Keratinocyte (primary cell): Measurements from ENCODE around the gene C7orf33. TPM values are rescaled to one million over a fixed set of nuclear protein-coding genes. Genes with fewer than 3 reads are reported as not detected.
"Not testable (repeated sequence)": the region's sequence is repeated elsewhere in the genome, so short reads cannot be mapped to it uniquely, and the experiment has no call there.

Experiments
- DNase-seq: peaks from one replicate; pipeline ENCODE4 v3.0.0-alpha.2; 2011; ENCODE audit warnings: low read depth, missing footprints, low spot score
- FAIRE-seq: peaks from 2 replicates; lab custom pipeline; 2011; peaks lifted over from hg19 to GRCh38; lab: Jason Lieb, UNC
- H2AFZ ChIP-seq: 2 replicates; pipeline ENCODE4 v1.6.0; 2012; ENCODE audit warnings: low read length, control low read depth, inconsistent platforms; ENCODE audit not compliant: control insufficient read depth
- H3K27ac ChIP-seq: 2 replicates; pipeline ENCODE4 v1.5.1; 2011; ENCODE audit warnings: low read length; ENCODE audit not compliant: control insufficient read depth, insufficient read depth
- H3K27me3 ChIP-seq: 3 replicates; pipeline ENCODE4 v1.6.0; 2011; ENCODE audit warnings: low read length; ENCODE audit not compliant: control insufficient read depth, insufficient read depth; ENCODE audit errors: extremely low read depth
- H3K36me3 ChIP-seq, 2 experiments: 2 replicates in 1 of 2; 3 replicates in 1 of 2; pipeline ENCODE4 v1.5.1; 2011; ENCODE audit warnings: low read length in 2 of 2, mild to moderate bottlenecking in 1 of 2; ENCODE audit not compliant: control insufficient read depth in 2 of 2, insufficient read depth in 2 of 2; ENCODE audit errors: extremely low read depth in 1 of 2
- H3K4me1 ChIP-seq: 3 replicates; pipeline ENCODE4 v1.5.1; 2011; ENCODE audit warnings: low read length; ENCODE audit not compliant: control insufficient read depth, insufficient read depth; ENCODE audit errors: extremely low read depth
- H3K4me2 ChIP-seq: 3 replicates; pipeline ENCODE4 v1.6.0; 2011; ENCODE audit warnings: low read depth, low read length; ENCODE audit not compliant: control insufficient read depth, insufficient read depth; ENCODE audit errors: extremely low read depth
- H3K4me3 ChIP-seq, 3 experiments: fragments of 200-600 bp in 1 of 3; sonication (generic) in 1 of 3; 2 replicates in 2 of 3; 3 replicates in 1 of 3; pipeline ENCODE4 v1.5.1; 2011 to 2016; ENCODE audit warnings: low read length in 3 of 3, mild to moderate bottlenecking in 3 of 3, control low read depth in 2 of 3, inconsistent platforms in 1 of 3, low read depth in 1 of 3, mixed read lengths in 1 of 3, mixed run types in 1 of 3, moderate library complexity in 1 of 3; ENCODE audit not compliant: control insufficient read depth in 2 of 3, insufficient read depth in 2 of 3; ENCODE audit errors: extremely low read depth in 1 of 3
- H3K79me2 ChIP-seq: 2 replicates; pipeline ENCODE4 v1.6.0; 2012; ENCODE audit warnings: low read length; ENCODE audit not compliant: control insufficient read depth, insufficient read depth
- H3K9ac ChIP-seq: 3 replicates; pipeline ENCODE4 v1.6.0; 2011; ENCODE audit warnings: low read length; ENCODE audit not compliant: control insufficient read depth, insufficient read depth; ENCODE audit errors: extremely low read depth
- H3K9me1 ChIP-seq: 3 replicates; pipeline ENCODE4 v1.6.0; 2011; ENCODE audit warnings: low read length; ENCODE audit not compliant: control insufficient read depth, insufficient read depth; ENCODE audit errors: extremely low read depth
- H3K9me3 ChIP-seq: 2 replicates; pipeline ENCODE4 v1.5.1; 2012; ENCODE audit warnings: low read depth, low read length; ENCODE audit not compliant: control insufficient read depth
- H4K20me1 ChIP-seq: 3 replicates; pipeline ENCODE4 v1.6.0; 2011; ENCODE audit warnings: low read length; ENCODE audit not compliant: control insufficient read depth, insufficient read depth; ENCODE audit errors: extremely low read depth
- EZH2 ChIP-seq: IDR thresholded peaks from one replicate; pipeline ENCODE4 v1.6.1; 2012; ENCODE audit warnings: inconsistent platforms, mild to moderate bottlenecking, low read length, moderate library complexity
- dilution Hi-C: fragments of 300-500 bp; cut with MboI; formaldehyde crosslinking; loops from one replicate; pipeline ENCODE4 v1.7.0; 2020; ENCODE audit warnings: low sequenced_read_pairs; ENCODE audit not compliant: extremely low pct_ligation_motif_present
- polyA plus RNA-seq, 5 experiments: library from polyadenylated mRNA; depleted of rRNA in 3 of 5; stranded (reverse) in 3 of 5; stranded (forward) in 1 of 5; unstranded in 1 of 5; fragments of >200 nt; gene quantifications; 1 replicate in 1 of 5; 2 replicates in 3 of 5; 3 replicates in 1 of 5; pipeline versions ENCODE4 v1.2.1 to v1.2.3, GENCODE V29; 2011 to 2012; ENCODE audit warnings: missing spikeins in 2 of 5, low read depth in 1 of 5, low replicate concordance in 1 of 5
- TF ChIP-seq, protein P1 (sequence below), 3 experiments: IDR thresholded peaks in 1 of 3; conservative IDR thresholded peaks in 1 of 3; optimal IDR thresholded peaks in 1 of 3; 2 replicates in 2 of 3; 3 replicates in 1 of 3; pipeline versions ENCODE3 to v1.5.1; 2011; ENCODE audit warnings: low read length in 3 of 3, mild to moderate bottlenecking in 3 of 3, moderate library complexity in 2 of 3, control low read depth in 1 of 3, inconsistent platforms in 1 of 3; ENCODE audit not compliant: insufficient read depth in 2 of 3; ENCODE audit errors: extremely low read depth in 1 of 3

The C7orf33 gene
- polyA plus RNA-seq, 1 donor (not counting 4 experiments of a cell fraction or from before 2014, with no cell fraction given), result not detected

DNA sequence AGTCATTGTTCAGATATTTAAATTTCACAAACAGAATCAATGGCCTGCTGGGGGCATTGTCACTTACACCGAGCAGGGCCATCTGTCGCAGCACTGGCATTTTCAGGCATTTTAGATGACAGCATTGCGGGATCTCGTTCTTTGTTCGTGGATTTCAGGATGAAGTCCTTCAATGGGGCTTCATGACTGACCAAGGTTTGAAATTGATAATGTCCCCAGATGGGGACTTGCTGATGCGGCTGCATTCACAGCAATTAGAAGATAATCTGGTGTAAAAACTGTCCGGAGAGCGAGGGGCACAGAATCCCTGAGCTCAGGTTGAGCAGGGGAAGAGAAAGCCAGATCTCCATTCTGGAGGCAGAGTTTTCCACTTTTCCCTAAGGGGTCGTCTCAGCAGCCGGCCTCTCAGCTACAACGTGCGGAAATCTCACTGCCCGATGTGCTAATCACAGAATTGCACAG lies 1.9 kb upstream of the C7orf33 start:
- FAIRE-seq, result no peak
- dilution Hi-C loops, result no loop called here

DNA sequence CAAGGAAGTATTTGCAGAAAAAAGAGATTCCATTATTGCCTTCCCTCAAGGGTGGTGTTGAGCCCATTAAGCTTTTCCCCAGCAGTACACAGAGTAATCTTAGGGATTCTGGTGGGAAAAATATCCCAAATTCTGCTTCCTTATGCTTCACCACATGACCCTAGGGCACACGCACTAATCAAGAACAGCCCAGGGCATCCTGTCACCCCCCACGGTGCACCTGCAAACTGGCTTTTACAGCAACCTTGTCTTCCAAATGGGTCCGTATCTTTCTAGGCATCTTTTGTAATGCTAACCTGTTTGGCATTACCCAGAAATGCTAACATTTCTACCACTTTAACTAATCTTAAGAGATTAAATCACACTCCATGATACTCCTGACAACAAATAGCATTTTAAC lies 926 bp upstream of the C7orf33 start:
- dilution Hi-C loops, result no loop called here
- no peak for TF ChIP-seq EZH2
- TF ChIP-seq, protein P1, sequence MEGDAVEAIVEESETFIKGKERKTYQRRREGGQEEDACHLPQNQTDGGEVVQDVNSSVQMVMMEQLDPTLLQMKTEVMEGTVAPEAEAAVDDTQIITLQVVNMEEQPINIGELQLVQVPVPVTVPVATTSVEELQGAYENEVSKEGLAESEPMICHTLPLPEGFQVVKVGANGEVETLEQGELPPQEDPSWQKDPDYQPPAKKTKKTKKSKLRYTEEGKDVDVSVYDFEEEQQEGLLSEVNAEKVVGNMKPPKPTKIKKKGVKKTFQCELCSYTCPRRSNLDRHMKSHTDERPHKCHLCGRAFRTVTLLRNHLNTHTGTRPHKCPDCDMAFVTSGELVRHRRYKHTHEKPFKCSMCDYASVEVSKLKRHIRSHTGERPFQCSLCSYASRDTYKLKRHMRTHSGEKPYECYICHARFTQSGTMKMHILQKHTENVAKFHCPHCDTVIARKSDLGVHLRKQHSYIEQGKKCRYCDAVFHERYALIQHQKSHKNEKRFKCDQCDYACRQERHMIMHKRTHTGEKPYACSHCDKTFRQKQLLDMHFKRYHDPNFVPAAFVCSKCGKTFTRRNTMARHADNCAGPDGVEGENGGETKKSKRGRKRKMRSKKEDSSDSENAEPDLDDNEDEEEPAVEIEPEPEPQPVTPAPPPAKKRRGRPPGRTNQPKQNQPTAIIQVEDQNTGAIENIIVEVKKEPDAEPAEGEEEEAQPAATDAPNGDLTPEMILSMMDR (optimal IDR thresholded peaks at IDR 0.05 in 1 of 3, IDR thresholded peaks at IDR 0.05 in 1 of 3, conservative IDR thresholded peaks at IDR 0.05 in 1 of 3; ENCODE audit: extremely low read depth in 1 of 3, insufficient read depth in 2 of 3, low read length in 3 of 3), result no peak
- no peak overlapping the region for H2AFZ ChIP-seq
- no peak overlapping the region for H3K9ac ChIP-seq
- DNase-seq (no peak), FAIRE-seq (no peak)
- no peaks in the 10 kb centered on the region for H3K36me3 ChIP-seq
- no peaks in the 10 kb centered on the region for H4K20me1 ChIP-seq
- no peaks in the 10 kb centered on the region for H3K79me2 ChIP-seq
- no peaks in the 10 kb centered on the region for H3K9me3 ChIP-seq
- no peaks in the 10 kb centered on the region for H3K4me1 ChIP-seq
- no peaks in the 10 kb centered on the region for H3K27me3 ChIP-seq
- no peak overlapping the region for H3K27ac ChIP-seq
- no peaks in the 10 kb centered on the region for H3K9me1 ChIP-seq
- H3K4me2 ChIP-seq, result no peak overlapping the region
- no peak overlapping the region for H3K4me3 ChIP-seq

More for the DNA sequence above, 1.9 kb upstream of the C7orf33 start:
- H2AFZ ChIP-seq, result no peak overlapping the region
- H3K27ac ChIP-seq, result no peak overlapping the region
- H3K9me1 ChIP-seq, result no peaks in the 10 kb centered on the region
- no peaks in the 10 kb centered on the region for H3K36me3 ChIP-seq
- no peak for DNase-seq
- H3K79me2 ChIP-seq, result no peaks in the 10 kb centered on the region
- TF ChIP-seq EZH2, result no peak
- TF ChIP-seq, protein P1 (optimal IDR thresholded peaks at IDR 0.05 in 1 of 3, IDR thresholded peaks at IDR 0.05 in 1 of 3, conservative IDR thresholded peaks at IDR 0.05 in 1 of 3; ENCODE audit: extremely low read depth in 1 of 3, insufficient read depth in 2 of 3, low read length in 3 of 3), result no peak
- no peak overlapping the region for H3K4me3 ChIP-seq
- H3K4me1 ChIP-seq, result no peaks in the 10 kb centered on the region
- no peak overlapping the region for H3K4me2 ChIP-seq
- H3K27me3 ChIP-seq, result no peaks in the 10 kb centered on the region
- H3K9me3 ChIP-seq, result no peaks in the 10 kb centered on the region
- no peak overlapping the region for H3K9ac ChIP-seq
- H4K20me1 ChIP-seq, result no peaks in the 10 kb centered on the region

DNA sequence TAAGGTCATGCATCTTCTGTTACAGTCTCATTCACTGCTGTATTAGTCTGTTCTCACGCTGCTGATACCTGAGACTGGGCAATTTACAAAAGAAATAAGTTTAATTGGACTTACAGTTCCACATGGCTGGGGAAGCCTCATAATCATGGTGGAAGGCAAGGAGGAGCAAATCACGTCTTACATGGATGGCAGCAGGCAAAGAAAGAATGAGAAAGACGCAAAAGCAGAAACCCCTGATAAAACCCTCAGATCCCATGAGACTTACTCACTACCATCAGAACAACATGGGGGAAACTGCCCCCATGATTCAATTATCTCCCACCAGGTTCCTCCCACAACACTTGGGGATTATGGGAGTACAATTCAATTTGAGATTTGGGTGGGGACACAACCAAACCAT lies 5.8 kb downstream of the C7orf33 start:
- FAIRE-seq, H3K4me1 ChIP-seq, H3K36me3 ChIP-seq, H4K20me1 ChIP-seq, H3K27ac ChIP-seq, H3K27me3 ChIP-seq, DNase-seq, H3K9ac ChIP-seq, H2AFZ ChIP-seq, H3K4me3 ChIP-seq, H3K9me1 ChIP-seq, H3K9me3 ChIP-seq, H3K79me2 ChIP-seq, H3K4me2 ChIP-seq, dilution Hi-C loops: not testable (repeated sequence)
